GM21390 (cell line): Measurements from ENCODE around the gene VARS2.
"Not testable (repeated sequence)": the region's sequence is repeated elsewhere in the genome, so short reads cannot be mapped to it uniquely, and the experiment has no call there.

ENCODE experiments used
- ATAC-seq: cut with Tn5 transposase; IDR thresholded peaks from one replicate; pipeline ENCODE4 v1.9.1; 2021; ENCODE audit not compliant: unreplicated experiment

VARS2 gene

GRCh38 chr6:30960907-30961673 is 47.1 kb downstream of the VARS2 start:
- ATAC-seq = no peak

DNA sequence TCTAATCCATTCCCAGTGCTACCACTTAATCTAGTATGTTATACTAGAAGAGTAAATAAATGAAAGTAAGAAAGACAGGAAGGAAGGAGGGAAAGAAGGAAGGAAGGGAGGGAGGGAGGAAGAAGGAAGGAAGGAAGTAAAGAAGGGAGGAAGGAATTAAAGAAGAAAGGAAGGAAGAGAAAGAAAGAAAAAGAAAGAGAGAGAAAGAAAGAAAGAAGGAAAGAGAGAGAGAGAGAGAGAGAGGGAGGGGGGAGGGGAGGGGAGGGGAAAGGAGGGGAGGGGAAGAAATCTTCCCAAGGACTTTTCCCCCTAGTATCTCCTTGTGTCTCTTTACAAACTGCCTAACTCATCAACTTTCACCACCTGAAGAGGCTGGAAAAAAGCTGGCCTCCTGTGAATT is 48.7 kb downstream of the VARS2 start:
- no peak for ATAC-seq

DNA sequence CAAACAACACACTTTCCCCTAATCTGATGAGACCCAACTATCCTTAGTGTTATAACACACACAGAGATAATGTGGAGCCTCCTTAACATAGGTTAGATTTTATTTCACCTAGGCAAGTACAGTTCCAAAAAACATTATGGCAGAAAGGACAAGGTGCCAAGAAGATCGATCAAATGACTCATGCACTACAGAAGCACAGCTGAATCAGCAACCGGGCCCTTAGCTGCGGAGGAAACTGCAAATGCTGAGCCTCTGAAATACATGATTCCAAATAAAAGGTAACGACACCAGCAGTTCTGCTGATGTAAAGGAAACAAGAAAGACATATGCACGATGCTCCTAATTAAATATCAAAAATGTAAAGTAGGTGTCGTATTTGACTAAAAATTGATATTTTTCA is 49.6 kb downstream of the VARS2 start:
- ATAC-seq = no peak

DNA sequence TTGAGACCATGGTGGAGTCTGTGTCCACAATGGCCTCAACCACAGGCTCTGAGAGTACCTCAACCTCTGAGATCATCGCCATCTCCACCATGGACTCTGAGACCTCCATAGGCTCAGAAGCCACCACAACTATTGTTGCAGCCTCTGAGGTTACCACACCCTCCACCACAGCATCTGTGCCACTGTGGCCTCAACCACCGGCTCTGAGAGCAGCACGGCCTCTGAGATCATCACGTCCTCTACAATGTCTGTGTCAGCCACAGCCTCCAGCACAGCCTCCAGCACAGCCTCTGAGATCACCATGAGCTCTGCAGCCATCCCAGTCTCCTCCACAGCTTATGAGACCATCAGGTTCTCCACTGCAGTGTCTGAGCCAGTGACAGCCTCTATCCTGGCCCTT is 50.0 kb downstream of the VARS2 start:
- ATAC-seq = no peak

DNA sequence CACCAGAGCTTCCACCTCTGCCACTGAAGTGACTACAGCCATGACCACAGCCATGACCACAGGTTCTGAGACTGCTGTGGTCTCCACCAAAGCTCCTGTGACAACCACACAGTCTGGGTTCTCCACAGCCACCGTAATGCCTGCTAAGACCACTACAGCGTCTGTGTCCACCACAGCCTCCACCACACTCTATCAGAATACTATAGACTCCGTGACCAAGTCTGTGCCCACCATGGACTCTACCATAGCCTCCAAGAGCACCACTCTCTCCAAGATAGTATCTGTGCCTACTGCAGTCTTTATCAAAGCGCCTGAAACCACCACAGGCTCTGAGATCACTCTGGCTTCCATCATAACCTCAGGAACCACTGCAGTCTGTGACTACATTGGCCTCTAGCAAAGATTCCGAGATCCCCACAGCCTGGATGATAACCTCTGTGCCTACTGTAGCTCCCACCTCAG is 51.1 kb downstream of the VARS2 start:
- ATAC-seq = no peak

- no peak for ATAC-seq
Measured at GRCh38 chr6:30966154-30966553, 52.1 kb downstream of the VARS2 start.

- ATAC-seq = not testable (repeated sequence)
Measured at GRCh38 chr6:30969171-30969570, 55.1 kb downstream of the VARS2 start.

DNA sequence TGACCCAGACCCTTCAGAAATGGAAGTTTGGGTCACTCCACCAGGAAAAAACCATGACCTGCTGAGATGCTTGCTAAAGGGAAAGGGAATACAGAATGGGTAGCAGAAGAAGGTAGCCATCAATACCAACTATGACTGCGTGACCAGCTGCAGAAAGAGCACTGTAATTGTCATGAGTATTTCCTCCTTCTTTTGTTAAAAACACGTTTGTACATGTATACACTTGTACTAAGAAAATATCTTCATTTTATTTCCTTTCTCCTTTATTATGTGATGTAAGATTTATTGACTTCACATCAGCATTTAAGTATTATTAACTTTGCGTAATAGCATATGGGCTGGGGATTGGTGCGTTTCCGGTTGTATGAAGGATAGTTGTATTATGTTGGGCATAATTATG is 56.9 kb downstream of the VARS2 start:
- ATAC-seq = no peak

DNA sequence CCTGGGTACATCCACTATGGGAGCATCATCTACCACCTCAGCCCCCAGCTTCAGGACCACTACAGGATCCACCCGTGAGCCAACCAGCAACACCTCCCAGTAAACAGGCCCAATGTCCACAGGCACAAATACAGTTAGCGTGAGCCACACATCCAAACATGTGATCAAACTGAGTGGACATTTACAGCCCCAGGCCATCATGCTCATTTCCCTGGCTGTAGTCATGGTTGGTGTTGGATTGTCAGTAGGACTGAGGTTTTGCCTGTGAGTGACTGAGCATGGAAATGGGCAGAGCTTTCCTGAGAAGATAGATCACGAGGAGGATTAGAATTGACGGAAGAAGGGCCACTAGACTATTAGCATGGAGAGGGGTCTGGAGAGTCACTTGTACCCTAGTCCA is 58.8 kb downstream of the VARS2 start:
- ATAC-seq = no peak

DNA sequence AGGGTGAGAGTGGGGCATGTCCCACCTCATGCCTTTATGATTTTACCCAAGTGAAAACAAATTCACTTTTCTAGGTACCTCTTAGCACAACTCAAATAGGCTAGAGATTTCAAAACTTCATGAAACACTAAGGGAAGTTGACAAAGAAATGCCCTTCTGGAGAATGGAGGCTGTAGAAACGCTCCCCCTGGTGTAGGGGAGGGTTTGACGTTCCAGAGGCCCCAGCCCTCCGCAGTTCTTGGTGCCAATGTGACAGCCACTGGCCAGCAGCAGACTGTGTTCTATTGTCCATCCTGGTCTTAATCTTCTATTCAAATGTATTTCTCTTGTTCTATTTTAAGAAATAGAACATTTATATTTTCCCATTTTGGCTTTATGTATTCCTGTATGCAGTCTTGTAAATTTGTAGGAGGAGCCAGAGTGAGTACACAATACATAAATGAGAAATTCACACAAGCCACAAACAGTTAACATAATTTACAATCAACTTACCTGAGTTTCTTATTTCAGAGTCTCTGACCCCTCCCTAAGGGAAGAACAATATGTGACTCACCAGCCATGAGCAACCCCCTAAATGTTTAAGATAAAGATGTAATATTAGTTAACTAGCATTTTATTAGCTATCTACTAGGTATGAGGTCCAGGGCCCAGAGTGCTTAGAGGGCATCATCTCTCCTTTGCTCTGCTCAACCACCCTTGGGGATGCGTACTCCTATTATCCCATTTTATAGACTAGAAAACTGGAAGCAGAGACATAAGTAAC is 60.6 kb downstream of the VARS2 start:
- no peak for ATAC-seq
